Measurements from ENCODE around the gene SMYD2. TPM values are rescaled to one million over a fixed set of nuclear protein-coding genes. Genes with fewer than 3 reads are reported as not detected.
A peak's percentile ranks its signal among the peaks of the same experiment; 100 is the strongest.

The SMYD2 gene
- total and polyA plus RNA-seq, 10 of the 15 experiments (the other 5 are each of a cell fraction or from before 2014, with no cell fraction given) = 8.3 to 55.7 (median 26.4) TPM

DNA sequence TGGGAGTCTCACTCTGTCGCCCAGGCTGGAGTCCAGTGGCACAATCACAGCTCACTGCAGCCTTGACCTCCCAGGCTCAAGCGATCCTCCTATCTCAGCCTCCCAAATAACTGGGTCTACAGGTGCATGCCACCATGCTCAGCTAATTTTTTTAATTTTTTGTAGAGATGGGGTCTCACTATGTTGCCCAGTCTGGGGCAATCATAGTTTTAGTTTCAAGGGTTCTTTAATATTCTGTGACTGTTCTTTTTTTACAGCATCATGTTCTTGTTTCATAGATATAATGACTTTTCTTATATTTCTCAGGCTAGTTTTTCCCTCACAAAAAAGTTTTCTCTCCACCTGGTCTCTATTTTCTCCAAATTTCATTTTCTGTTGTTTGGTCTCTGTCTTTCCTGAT lies 25.4 kb upstream of the SMYD2 start:
- Histone ChIP-seq H2AFZ (ENCODE audit: control insufficient read depth, low read depth, low read length) (no peak overlapping the region), H3K4me1 (ENCODE audit: control insufficient read depth, insufficient read depth, low read length) (no peaks in the 10 kb centered on the region), H3K9me3 (replicated peaks; ENCODE audit: control insufficient read depth, insufficient read depth, low read length) (no peaks in the 10 kb centered on the region), H3K9ac (ENCODE audit: control insufficient read depth, insufficient read depth, low read length) (no peak overlapping the region), H3K4me2 (ENCODE audit: control insufficient read depth, insufficient read depth) (no peak overlapping the region), H3K27ac (ENCODE audit: control insufficient read depth, insufficient read depth) (no peak overlapping the region), H4K20me1 (ENCODE audit: control insufficient read depth, insufficient read depth) (no peaks in the 10 kb centered on the region), H3K36me3 (ENCODE audit: control insufficient read depth in 2 of 2, insufficient read depth in 2 of 2, low read length in 1 of 2) (no peaks in the 10 kb centered on the region), H3K27me3 (replicated peaks in 1 of 2; ENCODE audit: control insufficient read depth in 2 of 2, insufficient read depth in 2 of 2, low read length in 1 of 2) (peaks cover 0 to 3% of the 10 kb centered on the region in 2 experiments; a peak in 1 of 4 replicates), H3K4me3 (no peak overlapping the region), H3K79me2 (ENCODE audit: control insufficient read depth, insufficient read depth, low read length) (no peaks in the 10 kb centered on the region)
- no TSS peak for BruUV-seq (replicated peaks)
- intact Hi-C loops (cut with micrococcal nuclease; ENCODE audit: unreplicated experiment) (no loop called here), in situ Hi-C loops (cut with MboI) (no loop called here)
- no peak for TF ChIP-seq TCF12 (IDR thresholded peaks at IDR 0.05; ENCODE audit: low read depth, low read length)
- TF ChIP-seq, protein P1, sequence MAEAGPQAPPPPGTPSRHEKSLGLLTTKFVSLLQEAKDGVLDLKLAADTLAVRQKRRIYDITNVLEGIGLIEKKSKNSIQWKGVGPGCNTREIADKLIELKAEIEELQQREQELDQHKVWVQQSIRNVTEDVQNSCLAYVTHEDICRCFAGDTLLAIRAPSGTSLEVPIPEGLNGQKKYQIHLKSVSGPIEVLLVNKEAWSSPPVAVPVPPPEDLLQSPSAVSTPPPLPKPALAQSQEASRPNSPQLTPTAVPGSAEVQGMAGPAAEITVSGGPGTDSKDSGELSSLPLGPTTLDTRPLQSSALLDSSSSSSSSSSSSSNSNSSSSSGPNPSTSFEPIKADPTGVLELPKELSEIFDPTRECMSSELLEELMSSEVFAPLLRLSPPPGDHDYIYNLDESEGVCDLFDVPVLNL (IDR thresholded peaks at IDR 0.05; ENCODE audit: low read depth, low read length) = no peak
- ChIA-PET CTCF (interaction anchor here (0.7 to 6.4 kb wide), 3 partner anchors 73 to 229 kb away, joined by 4 to 31 read pairs (median 9); no protein-coding TSS in a partner anchor), POLR2A (interaction anchor here (0.7 kb wide), 1 partner anchor 82 kb away, joined by 3 read pairs; no protein-coding TSS in a partner anchor), SMC1A (ENCODE audit: uncharacterized antibody, unreplicated experiment) (interaction anchor here (14.0 kb wide), 1 partner anchor 73 kb away, joined by 323 read pairs; no protein-coding TSS in a partner anchor), RAD21 (ENCODE audit: unreplicated experiment) (interaction anchor here (0.7 kb wide), 2 partner anchors 76 to 891 kb away, joined by 3 read pairs; no protein-coding TSS in a partner anchor)
- DNase-seq (ENCODE audit: low read depth, low spot score) = no peak
- 43% methylated on average over 2 of the region's 2 CpGs for whole genome bisulfite sequencing (ENCODE audit: insufficient coverage, insufficient replicate concordance, low lambda C conversion rate, missing lambda C conversion rate)
- no peak for ATAC-seq
- FAIRE-seq = no peak

DNA sequence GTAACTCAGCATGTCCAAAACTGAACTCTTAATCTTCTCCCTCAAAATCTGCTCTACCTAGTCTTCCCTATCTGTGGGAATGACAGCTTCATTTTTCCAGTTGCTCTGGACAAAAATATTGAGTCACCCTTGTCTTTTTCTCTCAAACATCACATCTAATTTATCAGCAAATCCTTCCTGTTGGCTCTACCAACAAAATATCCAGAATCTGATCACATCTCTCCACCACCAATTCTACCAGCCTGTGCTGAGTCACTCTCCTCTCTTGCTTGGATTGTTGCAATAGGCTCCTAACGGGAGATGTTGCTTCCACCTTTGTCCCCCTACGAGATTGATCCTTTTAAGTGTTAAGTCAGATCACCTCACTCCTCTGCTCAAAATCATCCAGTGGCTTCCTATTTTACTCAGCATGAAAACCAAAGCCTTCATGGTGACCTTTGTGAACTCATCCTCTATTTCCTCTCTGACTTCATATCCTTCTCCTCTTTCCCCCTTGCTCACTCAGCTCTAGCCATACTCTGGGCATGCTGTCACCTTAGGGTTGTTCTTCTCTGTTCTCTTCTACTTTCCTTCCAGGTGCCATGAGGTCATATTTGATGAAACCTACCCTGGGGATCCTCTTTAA lies 21.5 kb upstream of the SMYD2 start:
- ChIA-PET SMC1A (ENCODE audit: uncharacterized antibody, unreplicated experiment) (interaction anchor here (2.0 to 14.0 kb wide), 5 partner anchors 12 to 88 kb away, joined by 5 to 323 read pairs (median 18); no protein-coding TSS in a partner anchor), RAD21 (ENCODE audit: unreplicated experiment) (interaction anchor here (0.7 to 6.3 kb wide), 3 partner anchors 47 to 69 kb away, joined by 3 to 175 read pairs (median 4); no protein-coding TSS in a partner anchor), CTCF (interaction anchor here (1.0 to 9.2 kb wide), 9 partner anchors 17 to 378 kb away, joined by 3 to 576 read pairs (median 15); no protein-coding TSS in a partner anchor), POLR2A (interaction anchor here (0.8 kb wide), 1 partner anchor 68 kb away, joined by 3 read pairs; no protein-coding TSS in a partner anchor)
- no peak overlapping the region for H3K9ac ChIP-seq (ENCODE audit: control insufficient read depth, insufficient read depth, low read length)
- H3K79me2 ChIP-seq (ENCODE audit: control insufficient read depth, insufficient read depth, low read length) = no peaks in the 10 kb centered on the region
- H4K20me1 ChIP-seq (ENCODE audit: control insufficient read depth, insufficient read depth) = no peaks in the 10 kb centered on the region
- peak; percentile 21 for ATAC-seq
- no peaks in the 10 kb centered on the region for H3K36me3 ChIP-seq (ENCODE audit: control insufficient read depth in 2 of 2, insufficient read depth in 2 of 2, low read length in 1 of 2)
- H3K4me3 ChIP-seq = no peak overlapping the region
- FAIRE-seq = peak; percentile 56
- no peaks in the 10 kb centered on the region for H3K9me3 ChIP-seq (replicated peaks; ENCODE audit: control insufficient read depth, insufficient read depth, low read length)
- no peak overlapping the region for H3K4me2 ChIP-seq (ENCODE audit: control insufficient read depth, insufficient read depth)
- 0% methylated on average over 2 of the region's 2 CpGs for WGBS (ENCODE audit: insufficient coverage, insufficient replicate concordance, low lambda C conversion rate, missing lambda C conversion rate)
- no peaks in the 10 kb centered on the region for H3K4me1 ChIP-seq (ENCODE audit: control insufficient read depth, insufficient read depth, low read length)
- DNase-seq (ENCODE audit: low read depth, low spot score) = no peak
- no TSS peak for BruUV-seq (replicated peaks)
- H2AFZ ChIP-seq (ENCODE audit: control insufficient read depth, low read depth, low read length) = no peak overlapping the region
- in situ Hi-C loops (cut with MboI) (no loop called here), intact Hi-C loops (cut with micrococcal nuclease; ENCODE audit: unreplicated experiment) (no loop called here)
- no peak overlapping the region for H3K27ac ChIP-seq (ENCODE audit: control insufficient read depth, insufficient read depth)
- H3K27me3 ChIP-seq (replicated peaks in 1 of 2; ENCODE audit: control insufficient read depth in 2 of 2, insufficient read depth in 2 of 2, low read length in 1 of 2) = peaks cover 2 to 6% of the 10 kb centered on the region in 2 experiments; a peak in 1 of 4 replicates
- TF ChIP-seq KDM1A (IDR thresholded peaks at IDR 0.05; ENCODE audit: borderline replicate concordance) (no peak), STAT1 (conservative IDR thresholded peaks at IDR 0.05) (no peak), SMC3 (IDR thresholded peaks at IDR 0.05; ENCODE audit: borderline replicate concordance, low read length) (no peak), SMAD1 (IDR thresholded peaks at IDR 0.05; ENCODE audit: low read depth, partially characterized antibody) (no peak), TAF1 (IDR thresholded peaks at IDR 0.05; ENCODE audit: borderline replicate concordance, low read depth, low read length) (no peak), SREBF1 (IDR thresholded peaks at IDR 0.05; ENCODE audit: low read length) (no peak), CREM (IDR thresholded peaks at IDR 0.05; ENCODE audit: low read depth) (peak; percentile 18; the same call in 1 of the 2 replicates)
- TF ChIP-seq, protein P2, sequence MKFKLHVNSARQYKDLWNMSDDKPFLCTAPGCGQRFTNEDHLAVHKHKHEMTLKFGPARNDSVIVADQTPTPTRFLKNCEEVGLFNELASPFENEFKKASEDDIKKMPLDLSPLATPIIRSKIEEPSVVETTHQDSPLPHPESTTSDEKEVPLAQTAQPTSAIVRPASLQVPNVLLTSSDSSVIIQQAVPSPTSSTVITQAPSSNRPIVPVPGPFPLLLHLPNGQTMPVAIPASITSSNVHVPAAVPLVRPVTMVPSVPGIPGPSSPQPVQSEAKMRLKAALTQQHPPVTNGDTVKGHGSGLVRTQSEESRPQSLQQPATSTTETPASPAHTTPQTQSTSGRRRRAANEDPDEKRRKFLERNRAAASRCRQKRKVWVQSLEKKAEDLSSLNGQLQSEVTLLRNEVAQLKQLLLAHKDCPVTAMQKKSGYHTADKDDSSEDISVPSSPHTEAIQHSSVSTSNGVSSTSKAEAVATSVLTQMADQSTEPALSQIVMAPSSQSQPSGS (IDR thresholded peaks at IDR 0.05; ENCODE audit: low read length) = peak; percentile 34; the same call in 1 of the 2 replicates
- TF ChIP-seq, protein P3, sequence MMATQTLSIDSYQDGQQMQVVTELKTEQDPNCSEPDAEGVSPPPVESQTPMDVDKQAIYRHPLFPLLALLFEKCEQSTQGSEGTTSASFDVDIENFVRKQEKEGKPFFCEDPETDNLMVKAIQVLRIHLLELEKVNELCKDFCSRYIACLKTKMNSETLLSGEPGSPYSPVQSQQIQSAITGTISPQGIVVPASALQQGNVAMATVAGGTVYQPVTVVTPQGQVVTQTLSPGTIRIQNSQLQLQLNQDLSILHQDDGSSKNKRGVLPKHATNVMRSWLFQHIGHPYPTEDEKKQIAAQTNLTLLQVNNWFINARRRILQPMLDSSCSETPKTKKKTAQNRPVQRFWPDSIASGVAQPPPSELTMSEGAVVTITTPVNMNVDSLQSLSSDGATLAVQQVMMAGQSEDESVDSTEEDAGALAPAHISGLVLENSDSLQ (IDR thresholded peaks at IDR 0.05) = no peak

Measured in GM12878 (cell line).